Fibroblast of the aortic adventitia (primary cell): Measurements from ENCODE around the gene LMTK2. TPM values are rescaled to one million over a fixed set of nuclear protein-coding genes. Genes with fewer than 3 reads are reported as not detected.

Experiments
- DNase-seq: peaks from one replicate; pipeline ENCODE4 v3.0.0-alpha.2; 2010; ENCODE audit warnings: low read depth
- H3K4me3 ChIP-seq: 2 replicates; pipeline ENCODE4 v1.5.1; 2011; ENCODE audit warnings: low read depth, mild to moderate bottlenecking, control low read depth, low read length, moderate library complexity
- total RNA-seq: library from RNA; depleted of rRNA; stranded (reverse); fragments of >200 nt; gene quantifications from 2 replicates; pipeline ENCODE4 v1.2.3, GENCODE V29; 2012; ENCODE audit warnings: low replicate concordance
- TF ChIP-seq, protein P1 (sequence below): IDR thresholded peaks from 2 replicates; pipeline ENCODE4 v1.5.1; 2011; ENCODE audit warnings: mild to moderate bottlenecking, low read length, control low read depth, inconsistent platforms; ENCODE audit not compliant: insufficient read depth

LMTK2 gene
- total RNA-seq, 1 donor = 10.8 TPM

DNA sequence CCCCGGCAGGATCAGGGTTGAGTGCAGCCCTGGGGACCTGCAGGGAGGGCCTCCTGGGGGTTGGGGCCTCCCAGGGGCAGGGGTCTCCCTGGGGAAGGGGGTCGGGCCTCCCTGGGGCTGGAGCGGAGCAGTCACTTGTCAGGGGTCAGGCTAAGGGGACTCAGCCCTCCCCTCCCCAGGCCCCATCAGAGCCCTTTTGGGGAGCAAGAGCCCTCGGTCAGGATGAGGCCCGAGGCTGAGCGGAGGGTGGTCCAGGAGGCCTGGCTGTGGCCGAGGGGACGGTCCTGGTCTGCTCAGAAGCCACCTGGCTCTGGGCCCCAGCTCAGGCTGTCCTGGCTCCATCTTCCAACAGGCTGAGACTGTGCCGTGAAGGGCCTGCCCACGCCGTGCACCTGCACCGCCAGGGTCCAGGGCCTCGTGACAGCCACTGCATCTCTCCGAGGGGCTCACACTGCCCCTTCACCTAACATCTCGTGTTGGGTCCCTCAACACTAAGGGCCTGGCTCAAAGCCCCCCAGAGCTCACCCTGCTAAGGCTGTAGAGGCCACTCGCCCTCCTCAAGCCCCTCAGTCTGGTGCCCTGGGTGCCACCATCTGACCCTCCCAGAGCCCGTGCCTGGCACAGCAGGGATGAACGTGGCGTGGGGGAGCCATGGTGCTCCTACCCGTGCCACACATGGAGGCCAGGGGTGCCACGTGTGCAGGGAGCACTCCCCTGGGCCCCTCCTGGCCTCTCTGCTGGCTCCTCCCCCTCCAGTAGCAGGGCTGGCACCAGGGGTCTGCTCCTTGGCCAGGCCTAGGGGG is 117.4 kb downstream of the LMTK2 start:
- DNase-seq = no peak
- TF ChIP-seq, protein P1, sequence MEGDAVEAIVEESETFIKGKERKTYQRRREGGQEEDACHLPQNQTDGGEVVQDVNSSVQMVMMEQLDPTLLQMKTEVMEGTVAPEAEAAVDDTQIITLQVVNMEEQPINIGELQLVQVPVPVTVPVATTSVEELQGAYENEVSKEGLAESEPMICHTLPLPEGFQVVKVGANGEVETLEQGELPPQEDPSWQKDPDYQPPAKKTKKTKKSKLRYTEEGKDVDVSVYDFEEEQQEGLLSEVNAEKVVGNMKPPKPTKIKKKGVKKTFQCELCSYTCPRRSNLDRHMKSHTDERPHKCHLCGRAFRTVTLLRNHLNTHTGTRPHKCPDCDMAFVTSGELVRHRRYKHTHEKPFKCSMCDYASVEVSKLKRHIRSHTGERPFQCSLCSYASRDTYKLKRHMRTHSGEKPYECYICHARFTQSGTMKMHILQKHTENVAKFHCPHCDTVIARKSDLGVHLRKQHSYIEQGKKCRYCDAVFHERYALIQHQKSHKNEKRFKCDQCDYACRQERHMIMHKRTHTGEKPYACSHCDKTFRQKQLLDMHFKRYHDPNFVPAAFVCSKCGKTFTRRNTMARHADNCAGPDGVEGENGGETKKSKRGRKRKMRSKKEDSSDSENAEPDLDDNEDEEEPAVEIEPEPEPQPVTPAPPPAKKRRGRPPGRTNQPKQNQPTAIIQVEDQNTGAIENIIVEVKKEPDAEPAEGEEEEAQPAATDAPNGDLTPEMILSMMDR = no peak
- H3K4me3 ChIP-seq = no peak overlapping the region

DNA sequence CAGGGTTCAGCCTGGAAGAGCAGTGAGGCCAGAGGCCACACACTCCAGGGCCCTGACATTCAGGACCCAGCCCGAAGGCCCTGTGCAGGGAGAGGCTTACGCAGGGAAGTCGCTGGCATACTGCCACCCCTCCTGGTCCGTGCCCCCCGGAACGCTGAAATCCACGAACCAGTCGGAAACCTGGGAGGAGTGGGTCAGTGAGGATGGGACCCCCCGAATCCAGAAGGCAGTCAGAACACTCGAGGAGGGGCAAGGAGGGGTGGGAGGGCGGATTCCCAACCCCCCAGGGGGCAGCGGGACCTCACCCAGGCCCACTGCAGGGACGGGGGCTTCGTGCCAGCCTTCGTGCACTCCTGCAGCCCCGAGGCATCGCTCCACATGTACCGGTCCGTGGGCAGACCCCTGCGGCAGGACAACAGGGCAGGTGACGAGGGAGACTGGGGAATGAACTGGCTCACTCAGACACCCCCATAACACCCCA is 118.1 kb downstream of the LMTK2 start:
- TF ChIP-seq, protein P1 = no peak
- no peak for DNase-seq
- H3K4me3 ChIP-seq = no peak overlapping the region

DNA sequence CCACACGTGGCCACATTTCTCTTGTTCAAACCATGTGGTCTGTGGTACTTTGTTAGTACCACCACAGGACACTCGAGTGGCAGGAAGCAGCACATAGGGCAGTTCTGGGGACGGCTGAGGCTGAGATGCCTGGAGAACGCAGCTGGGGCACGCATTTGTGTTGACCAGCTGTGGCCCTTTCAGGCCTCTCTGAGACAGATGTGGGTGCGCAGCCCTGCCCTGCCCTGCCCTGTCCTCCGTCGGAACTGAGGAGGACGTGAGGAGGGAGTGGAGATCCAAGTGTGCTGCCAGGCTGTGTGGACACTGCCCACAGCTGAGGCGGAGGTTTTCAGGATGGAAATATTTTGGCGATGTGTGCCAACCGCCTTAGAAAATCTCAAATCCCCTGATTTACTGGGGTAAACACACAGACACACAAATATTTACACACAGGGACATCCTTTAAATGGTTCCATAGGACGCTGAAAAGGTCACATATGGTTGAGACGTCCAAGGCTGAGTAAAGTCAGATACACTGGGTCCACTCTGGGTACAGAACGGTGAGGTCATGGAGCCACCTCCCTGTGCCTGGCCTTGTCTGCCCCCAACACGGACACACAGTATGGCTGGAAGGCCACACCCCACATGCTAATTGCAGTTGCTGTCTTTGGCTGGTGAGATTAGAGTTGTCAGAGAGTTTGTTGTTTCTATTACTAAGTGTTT is 119.4 kb downstream of the LMTK2 start:
- no peak for DNase-seq
- no peak overlapping the region for H3K4me3 ChIP-seq
- TF ChIP-seq, protein P1 = no peak

DNA sequence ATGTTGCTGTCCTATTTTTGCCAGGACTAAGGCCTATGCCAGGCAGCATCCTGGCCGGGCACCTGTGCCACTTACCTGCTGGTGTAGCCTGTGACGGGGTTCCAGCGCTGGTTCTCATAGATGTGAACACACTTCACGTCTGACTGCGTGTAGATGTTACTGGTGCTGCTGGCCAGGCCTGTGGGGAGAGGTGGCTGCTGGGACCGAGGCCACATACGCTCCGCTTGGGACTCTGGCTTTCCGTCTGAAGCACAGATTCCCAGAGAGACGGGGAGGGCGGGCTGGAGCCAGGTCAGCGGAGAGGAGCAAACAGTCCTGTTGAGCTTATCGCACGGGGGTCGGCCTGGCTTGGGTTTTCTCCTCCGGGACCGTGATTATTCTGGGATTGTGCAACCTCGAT is 121.3 kb downstream of the LMTK2 start:
- no peak overlapping the region for H3K4me3 ChIP-seq
- no peak for DNase-seq
- TF ChIP-seq, protein P1 = no peak

DNA sequence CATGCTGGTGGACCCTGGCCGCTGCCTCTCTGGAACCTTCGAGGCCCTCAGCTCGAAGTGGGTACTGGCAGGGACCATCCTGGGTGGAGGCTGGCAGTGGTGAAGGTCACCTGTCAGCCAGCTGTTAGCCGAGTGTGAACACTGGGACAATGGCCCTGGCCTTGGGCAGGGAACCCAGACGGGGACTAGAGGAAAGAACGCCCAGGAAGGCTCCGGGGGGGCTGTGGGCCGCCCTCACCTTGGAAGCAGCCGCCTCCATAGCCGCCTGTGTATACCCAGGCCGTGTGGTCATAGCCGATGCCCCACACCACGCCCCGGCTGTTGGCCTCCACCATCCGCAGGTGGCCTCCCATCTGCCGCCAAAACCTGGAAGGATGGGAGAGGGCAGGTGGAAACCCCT is 122.1 kb downstream of the LMTK2 start:
- TF ChIP-seq, protein P1 = no peak
- DNase-seq = no peak
- H3K4me3 ChIP-seq = no peak overlapping the region

DNA sequence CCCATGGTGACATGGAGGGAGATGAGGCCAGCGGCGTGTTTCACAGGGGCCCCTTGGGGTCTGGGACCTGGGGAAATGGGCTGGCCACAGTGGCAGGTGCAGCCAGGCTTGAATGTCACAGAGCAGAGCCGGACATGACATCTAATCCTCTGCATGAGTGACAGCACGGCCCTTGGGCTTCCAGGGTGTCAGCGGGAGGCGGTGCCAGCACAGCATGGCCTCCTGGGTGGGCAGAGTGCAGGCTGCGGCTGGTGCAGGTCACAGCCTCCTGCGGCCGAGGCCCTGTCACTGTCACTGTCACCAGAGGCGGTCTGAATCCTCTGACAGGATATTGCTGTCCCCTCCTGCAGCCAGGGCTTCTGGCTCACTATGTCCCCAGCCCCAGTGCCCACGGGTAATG is 122.8 kb downstream of the LMTK2 start:
- TF ChIP-seq, protein P1 = no peak
- no peak for DNase-seq
- no peak overlapping the region for H3K4me3 ChIP-seq
